Thymus (tissue), 11 donors: ENCODE measurements around the gene CRY1. TPM values are rescaled to one million over a fixed set of nuclear protein-coding genes. Genes with fewer than 3 reads are reported as not detected.

ENCODE experiments used
- DNase-seq, 9 donors: peaks; one replicate each; pipeline ENCODE4 v3.0.0-alpha.2; 2013; ENCODE audit warnings: low spot score in 9 of 9, low read depth in 6 of 9, missing footprints in 1 of 9
- H3K27ac ChIP-seq, 2 donors: one replicate each; pipeline ENCODE4 v1.5.1; 2013; ENCODE audit warnings: control low read depth in 1 of 2, low read depth in 1 of 2, low read length in 1 of 2, mild to moderate bottlenecking in 1 of 2, moderate library complexity in 1 of 2
- H3K27me3 ChIP-seq, 2 donors: one replicate each; pipeline ENCODE4 v1.5.1; 2013; ENCODE audit warnings: low read length in 1 of 2; ENCODE audit not compliant: control insufficient read depth in 2 of 2, insufficient read depth in 1 of 2
- H3K36me3 ChIP-seq, 2 donors: one replicate each; pipeline ENCODE4 v1.5.1; 2013; ENCODE audit warnings: low read length in 1 of 2, mild to moderate bottlenecking in 1 of 2, moderate library complexity in 1 of 2; ENCODE audit not compliant: control insufficient read depth in 2 of 2, insufficient read depth in 2 of 2
- H3K4me1 ChIP-seq, 2 donors: one replicate each; pipeline ENCODE4 v1.5.1; 2013; ENCODE audit warnings: low read length in 2 of 2; ENCODE audit not compliant: control insufficient read depth in 2 of 2, insufficient read depth in 2 of 2
- H3K4me3 ChIP-seq, 2 donors: one replicate each; pipeline ENCODE4 v1.5.1; 2013; ENCODE audit warnings: low read length in 2 of 2, control low read depth in 1 of 2, mild to moderate bottlenecking in 1 of 2
- H3K9me3 ChIP-seq, 2 donors: one replicate each; pipeline ENCODE4 v1.5.1; 2013; ENCODE audit warnings: low read length in 1 of 2, mild to moderate bottlenecking in 1 of 2; ENCODE audit not compliant: control insufficient read depth in 2 of 2, insufficient read depth in 1 of 2
- WGBS: extraction: QIAGEN DNeasy Blood & Tissue Kit; methylation state at CpG from one replicate; pipeline ENCODE4 v1.1.7; 2013; 5-methylcytosine and 5-hydroxymethylcytosine counted together
- polyA plus RNA-seq: library from polyadenylated mRNA; stranded (reverse); fragments of 200-250 nt; gene quantifications from one replicate; pipeline ENCODE4 v1.2.3, GENCODE V29; 2013
- total RNA-seq: library from RNA; stranded (reverse); fragments of 120-200 nt; gene quantifications from one replicate; pipeline ENCODE4 v1.2.4, GENCODE V29; 2013
- donor health status: healthy.

The CRY1 gene
- total and polyA plus RNA-seq, 2 donors: 16.8 to 19.9 TPM

- H3K36me3 ChIP-seq: peaks cover 5 to 7% of the 10 kb centered on the region in 2 donors
- under 1% methylated on average over 50 of the region's 50 CpGs for WGBS
Measured at GRCh38 chr12:106986625-106987389, 106.5 kb downstream of the CRY1 start, which contains the start of gene MTERF2. TSS of gene MTERF2 (minus strand) at chr12:106987146. CDS start at chr12:106978714, 8,432 bp downstream.

GRCh38 chr12:106986135-106986534 lies 107.2 kb downstream of the CRY1 start:
- no peaks in the 10 kb centered on the region for H3K9me3 ChIP-seq
- peak overlapping the region; percentile 67 to 93 for H3K4me3 ChIP-seq
- no peaks in the 10 kb centered on the region for H3K27me3 ChIP-seq
- H3K27ac ChIP-seq: peak overlapping the region in 1 of 2 donors; percentile 74
- H3K4me1 ChIP-seq: peaks cover 3 to 20% of the 10 kb centered on the region in 2 donors
- 37% methylated on average over 4 of the region's 4 CpGs for WGBS
- peaks cover 6 to 7% of the 10 kb centered on the region in 2 donors for H3K36me3 ChIP-seq
- DNase-seq: no peak

More at GRCh38 chr12:106986625-106987389, 106.5 kb downstream of the CRY1 start, which contains the start of gene MTERF2:
- Histone ChIP-seq H3K9me3 (no peaks in the 10 kb centered on the region), H3K27me3 (no peaks in the 10 kb centered on the region), H3K4me3 (peak within 1 kb of the TSS; percentile 67 to 93), H3K4me1 (peaks cover 3 to 20% of the 10 kb centered on the region in 2 donors), H3K27ac (peak within 1 kb of the TSS; percentile 55 to 74)
- DNase-seq: peak; percentile 48 to 86 (median 65)

DNA sequence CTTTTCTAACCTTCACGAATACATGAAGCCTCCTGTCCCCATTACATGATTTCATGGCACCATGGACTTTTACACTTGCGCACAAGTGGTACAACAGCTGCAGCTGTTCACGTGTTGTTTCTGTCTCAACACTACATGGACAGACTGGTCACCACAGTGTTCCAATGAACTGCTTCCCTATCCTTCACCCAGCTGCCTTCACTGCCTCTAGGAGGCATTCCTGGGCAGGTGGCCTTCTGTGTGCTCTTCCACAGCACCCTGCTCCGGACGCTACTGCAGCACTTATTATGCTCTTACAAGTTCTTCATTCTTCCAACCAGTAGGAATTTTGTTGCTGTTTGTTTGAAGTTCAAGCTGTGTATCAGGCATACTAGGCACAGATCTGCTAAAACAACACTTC lies 107.9 kb downstream of the CRY1 start:
- Histone ChIP-seq H3K4me3 (no peak overlapping the region), H3K4me1 (peaks cover 3 to 23% of the 10 kb centered on the region in 2 donors), H3K9me3 (no peaks in the 10 kb centered on the region), H3K27ac (no peak overlapping the region), H3K27me3 (no peaks in the 10 kb centered on the region), H3K36me3 (peaks cover 6 to 7% of the 10 kb centered on the region in 2 donors)
- 98% methylated on average over 5 of the region's 5 CpGs for WGBS
- DNase-seq: no peak

DNA sequence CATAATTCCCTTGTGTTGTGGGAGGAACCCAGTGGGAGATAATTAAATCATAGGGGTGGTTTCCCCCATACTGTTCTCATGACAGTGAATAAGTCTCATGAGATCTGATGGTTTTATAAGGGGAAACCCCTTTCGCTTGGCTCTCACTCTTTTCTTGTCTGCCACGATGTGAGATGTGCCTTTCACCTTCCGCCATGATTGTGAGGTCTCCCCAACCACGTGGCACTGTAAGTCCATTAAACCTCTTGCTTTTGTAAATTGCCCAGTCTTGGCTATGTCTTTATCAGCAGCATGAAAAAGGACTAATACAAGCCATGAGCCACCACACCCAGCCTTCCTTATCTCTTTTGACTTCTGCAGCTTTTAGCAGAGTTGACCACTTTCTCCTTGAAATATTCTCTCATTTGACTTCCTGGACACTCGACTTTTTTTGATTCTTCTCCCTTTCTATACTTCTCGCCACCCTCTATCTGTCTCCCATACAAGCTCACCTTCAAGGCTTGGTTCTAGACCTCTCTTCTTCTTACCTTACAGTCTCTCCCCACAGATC lies 108.7 kb downstream of the CRY1 start:
- peaks cover 6 to 7% of the 10 kb centered on the region in 2 donors for H3K36me3 ChIP-seq
- H3K27ac ChIP-seq: no peak overlapping the region
- no peak overlapping the region for H3K4me3 ChIP-seq
- no peaks in the 10 kb centered on the region for H3K9me3 ChIP-seq
- no peak for DNase-seq
- H3K4me1 ChIP-seq: peaks cover 3 to 23% of the 10 kb centered on the region in 2 donors
- WGBS: 97% methylated on average over 6 of the region's 6 CpGs
- no peaks in the 10 kb centered on the region for H3K27me3 ChIP-seq

- peaks cover 3 to 20% of the 10 kb centered on the region in 2 donors for H3K4me1 ChIP-seq
Measured at GRCh38 chr12:106982229-106982628, 111.1 kb downstream of the CRY1 start.

DNA sequence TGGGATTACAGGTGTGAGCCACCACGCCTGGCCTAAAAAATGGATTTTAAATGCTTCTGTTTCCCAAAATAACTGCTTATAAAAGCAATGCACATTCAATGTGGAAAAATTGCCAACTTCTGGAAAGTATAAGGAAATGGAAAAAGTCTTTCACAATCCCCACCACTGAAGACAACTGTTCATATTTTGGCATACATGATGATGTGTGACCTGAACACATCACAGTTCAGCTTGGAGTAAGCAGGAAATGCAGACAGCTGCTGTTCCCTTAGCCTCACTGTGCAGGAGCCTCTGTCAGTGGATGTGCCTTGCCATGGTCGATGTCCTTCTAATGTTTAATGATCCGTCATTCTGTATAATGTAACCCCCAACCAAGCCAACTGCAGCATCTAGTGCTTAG lies 111.6 kb downstream of the CRY1 start:
- no peak for DNase-seq
- no peaks in the 10 kb centered on the region for H3K9me3 ChIP-seq
- H3K4me3 ChIP-seq: no peak overlapping the region
- peaks cover 10 to 15% of the 10 kb centered on the region in 2 donors for H3K36me3 ChIP-seq
- WGBS: 97% methylated on average over 3 of the region's 3 CpGs
- no peak overlapping the region for H3K27ac ChIP-seq
- H3K4me1 ChIP-seq: peaks cover 3 to 19% of the 10 kb centered on the region in 2 donors
- H3K27me3 ChIP-seq: no peaks in the 10 kb centered on the region

More at GRCh38 chr12:106982229-106982628, 111.1 kb downstream of the CRY1 start:
- Histone ChIP-seq H3K36me3 (peaks cover 10 to 15% of the 10 kb centered on the region in 2 donors), H3K4me3 (no peak overlapping the region), H3K9me3 (no peaks in the 10 kb centered on the region), H3K27me3 (no peaks in the 10 kb centered on the region), H3K27ac (no peak overlapping the region)
- 100% methylated on average over 1 of the region's 1 CpG for WGBS
- no peak for DNase-seq

GRCh38 chr12:106980944-106981343 lies 112.4 kb downstream of the CRY1 start:
- H3K27me3 ChIP-seq: no peaks in the 10 kb centered on the region
- H3K4me1 ChIP-seq: peaks cover 3 to 15% of the 10 kb centered on the region in 2 donors
- no peak overlapping the region for H3K4me3 ChIP-seq
- 94% methylated on average over 7 of the region's 7 CpGs for WGBS
- H3K36me3 ChIP-seq: peaks cover 12 to 20% of the 10 kb centered on the region in 2 donors
- no peak for DNase-seq
- H3K27ac ChIP-seq: no peak overlapping the region
- H3K9me3 ChIP-seq: no peaks in the 10 kb centered on the region

GRCh38 chr12:106978035-106978800 lies 115.1 kb downstream of the CRY1 start:
- no peaks in the 10 kb centered on the region for H3K9me3 ChIP-seq
- 92% methylated on average over 9 of the region's 9 CpGs for WGBS
- no peak overlapping the region for H3K4me3 ChIP-seq
- no peak overlapping the region for H3K27ac ChIP-seq
- no peaks in the 10 kb centered on the region for H3K27me3 ChIP-seq
- H3K4me1 ChIP-seq: peaks cover 0 to 3% of the 10 kb centered on the region in 2 donors
- DNase-seq: no peak
- peaks cover 11 to 23% of the 10 kb centered on the region in 2 donors for H3K36me3 ChIP-seq
